MV-4-11 (cell line): ENCODE data around the gene SUCLG2.
"Not testable (repeated sequence)": the region's sequence is repeated elsewhere in the genome, so short reads cannot be mapped to it uniquely, and the experiment has no call there.

ENCODE experiments used
- DNase-seq: peaks from one replicate; lab custom pipeline; 2025; lab: John Stamatoyannopoulos, UW

SUCLG2 gene

GRCh38 chr3:67559029-67559605, 95.3 kb downstream of the SUCLG2 start:
- no peak for DNase-seq

GRCh38 chr3:67558426-67558825, 96.0 kb downstream of the SUCLG2 start:
- DNase-seq, result no peak

DNA sequence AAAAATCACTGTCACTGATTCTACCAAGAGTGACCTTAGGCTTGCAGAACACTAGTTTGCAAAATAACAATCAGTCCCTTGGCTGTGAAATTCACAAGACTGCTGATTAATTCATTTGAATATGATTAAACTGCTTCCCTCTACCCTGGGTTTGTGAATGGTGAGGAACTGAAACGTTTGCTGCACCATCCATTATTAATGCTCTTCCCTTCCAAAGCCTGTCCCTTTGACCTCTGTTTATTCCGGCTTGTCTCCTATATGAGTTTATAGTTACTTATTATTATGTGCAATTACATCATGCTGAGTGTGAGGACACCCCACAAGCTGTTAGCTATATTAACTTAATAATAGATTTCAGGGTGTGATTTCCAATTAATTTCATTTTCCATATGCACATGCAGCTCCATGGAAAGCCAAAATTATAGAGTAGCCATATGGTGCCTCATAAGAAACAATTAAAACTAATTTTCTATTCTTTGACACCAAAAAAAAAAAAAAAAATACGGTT, 96.5 kb downstream of the SUCLG2 start:
- DNase-seq, result no peak

GRCh38 chr3:67551361-67552016, 102.9 kb downstream of the SUCLG2 start:
- no peak for DNase-seq

- no peak for DNase-seq
Observed at GRCh38 chr3:67550541-67550940, 103.9 kb downstream of the SUCLG2 start.

DNA sequence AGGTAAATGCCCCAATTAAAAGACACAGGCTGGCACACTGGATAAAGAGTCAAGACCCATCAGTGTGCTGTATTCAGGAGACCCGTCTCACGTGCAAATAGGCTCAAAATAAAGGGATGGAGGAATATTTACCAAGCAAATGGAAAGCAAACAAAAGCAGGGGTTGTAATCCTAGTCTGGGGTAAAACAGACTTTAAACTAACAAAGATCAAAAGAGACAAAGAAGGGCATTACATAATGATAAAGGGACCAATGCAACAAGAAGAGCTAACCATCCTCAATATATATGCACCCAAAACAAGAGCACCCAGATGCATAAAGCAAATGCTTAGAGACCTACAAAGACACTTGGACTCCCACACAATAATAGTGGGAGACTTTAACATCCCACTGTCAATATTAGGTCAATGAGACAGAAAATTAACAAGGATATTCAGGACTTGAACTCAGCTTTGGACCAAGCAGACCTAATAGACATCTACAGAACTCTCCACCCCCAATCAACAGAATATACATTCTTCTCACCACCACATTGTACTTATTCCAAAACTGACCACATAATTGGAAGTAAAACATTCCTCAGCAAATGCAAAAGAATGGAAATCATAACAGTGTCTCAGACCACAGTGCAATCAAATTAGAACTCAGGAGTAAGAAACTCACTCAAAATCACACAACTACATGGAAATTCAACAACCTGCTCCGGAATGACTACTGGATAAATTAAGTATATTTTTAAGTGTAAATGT, 111.7 kb downstream of the SUCLG2 start:
- not testable (repeated sequence) for DNase-seq

GRCh38 chr3:67540198-67540894, 114.1 kb downstream of the SUCLG2 start:
- no peak for DNase-seq

DNA sequence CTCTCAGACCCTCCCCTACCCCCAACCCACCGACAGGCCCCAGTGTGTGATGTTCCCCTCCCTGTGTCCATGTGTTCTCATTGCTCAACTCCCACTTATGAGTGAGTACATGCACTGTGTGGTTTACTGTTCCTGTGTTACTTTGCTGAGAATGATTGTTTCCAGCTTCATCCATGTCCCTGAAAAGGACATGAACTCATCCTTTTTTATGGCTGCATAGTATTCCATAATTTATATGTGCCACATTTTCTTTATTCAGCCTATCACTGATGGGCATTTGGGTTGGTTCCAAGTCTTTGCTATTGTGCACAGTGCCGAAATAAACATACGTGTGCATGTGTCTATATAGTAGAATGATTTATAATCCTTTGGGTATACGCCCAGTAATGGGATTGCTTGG, 117.2 kb downstream of the SUCLG2 start:
- DNase-seq, result not testable (repeated sequence)

- no peak for DNase-seq
Observed at GRCh38 chr3:67535006-67535405, 119.4 kb downstream of the SUCLG2 start.

DNA sequence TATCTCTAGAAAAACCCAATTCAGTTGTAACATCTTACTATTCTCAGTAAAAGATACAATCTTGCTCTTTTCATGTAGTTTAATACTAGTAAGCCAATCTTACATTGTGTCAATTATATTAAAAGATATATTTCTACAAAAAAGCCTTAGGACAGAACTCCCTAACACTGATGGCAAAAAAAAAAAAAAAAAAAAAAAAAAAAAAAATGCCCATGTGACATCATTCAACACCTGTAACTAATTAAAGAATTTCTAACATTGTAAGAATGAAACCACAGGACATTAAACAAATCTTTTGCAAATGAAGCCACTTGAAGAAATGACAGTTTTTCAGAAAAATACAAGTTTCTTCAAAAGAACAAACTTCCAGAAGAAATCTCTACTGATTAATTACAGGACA, 119.8 kb downstream of the SUCLG2 start:
- no peak for DNase-seq

- no peak for DNase-seq
Observed at GRCh38 chr3:67531181-67532101, 123.0 kb downstream of the SUCLG2 start.

GRCh38 chr3:67529915-67530314, 124.5 kb downstream of the SUCLG2 start:
- no peak for DNase-seq

DNA sequence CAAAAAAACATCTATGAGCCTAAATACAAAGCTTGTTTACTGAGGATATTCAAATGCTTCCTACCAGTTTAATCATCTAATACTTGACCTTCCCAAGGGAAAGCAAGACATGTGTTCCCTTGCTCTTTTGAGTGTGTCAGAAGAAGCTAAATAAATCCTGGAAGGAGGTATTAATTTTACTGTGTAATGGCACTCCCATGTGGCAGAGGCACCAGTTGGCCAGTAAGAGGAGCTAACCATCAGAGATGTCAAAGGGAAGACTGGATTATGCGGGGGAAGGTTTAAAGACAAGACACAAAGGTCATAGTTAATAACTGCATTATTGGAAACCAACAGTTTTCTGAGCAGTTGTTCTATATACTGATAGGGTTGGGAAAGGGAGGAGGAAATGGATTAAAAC, 125.1 kb downstream of the SUCLG2 start:
- no peak for DNase-seq

GRCh38 chr3:67526246-67526645, 128.2 kb downstream of the SUCLG2 start:
- DNase-seq, result peak; percentile 94

GRCh38 chr3:67524046-67524445, 130.4 kb downstream of the SUCLG2 start:
- no peak for DNase-seq

- no peak for DNase-seq
Observed at GRCh38 chr3:67522081-67522480, 132.3 kb downstream of the SUCLG2 start.

DNA sequence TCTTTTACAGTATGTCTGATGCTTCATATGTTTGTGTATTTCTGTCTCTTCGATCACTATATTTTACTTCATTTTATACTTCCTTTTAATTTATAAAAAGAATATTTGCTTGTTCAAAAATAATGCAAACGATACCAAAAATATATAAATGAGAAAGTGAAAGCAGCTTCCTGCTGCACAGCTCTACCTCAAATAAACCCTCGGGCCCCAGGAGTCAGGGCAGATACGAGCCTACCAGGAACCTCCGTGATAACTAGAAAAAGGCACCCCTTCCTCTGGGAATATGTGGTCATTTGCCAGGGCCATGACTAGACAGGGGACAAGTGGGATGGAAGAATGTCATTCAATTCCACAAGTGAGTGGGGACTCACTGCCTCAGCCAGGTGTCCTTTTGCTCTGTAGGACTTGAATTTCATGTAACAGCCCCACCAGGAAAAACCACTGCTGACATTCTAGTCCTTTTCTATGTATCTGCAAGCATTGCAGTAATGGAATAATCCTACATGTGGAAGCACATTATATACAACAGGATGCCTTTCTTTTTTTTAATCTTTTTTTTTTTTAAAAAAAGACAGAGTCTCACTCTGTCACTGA, 133.3 kb downstream of the SUCLG2 start:
- DNase-seq, result no peak

DNA sequence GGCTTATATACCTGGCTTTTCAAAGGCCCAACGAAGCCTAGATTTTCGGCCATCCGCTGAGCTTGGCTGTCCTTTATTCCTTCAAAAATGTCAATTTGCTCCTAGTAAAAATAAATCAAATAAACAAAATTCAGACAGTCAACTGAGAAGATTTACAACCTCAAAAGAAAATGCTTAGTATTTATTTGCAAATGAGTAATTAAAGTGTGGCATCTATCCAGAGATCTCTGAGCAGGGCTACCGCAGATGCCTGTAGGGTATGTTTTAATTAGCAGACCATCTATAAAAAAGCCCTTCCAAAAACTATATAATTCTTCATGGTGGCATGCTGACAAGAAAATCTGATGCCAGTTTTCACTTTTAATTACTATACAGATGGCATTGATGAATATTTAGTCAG, 136.2 kb downstream of the SUCLG2 start:
- no peak for DNase-seq

GRCh38 chr3:67517781-67518180, 136.6 kb downstream of the SUCLG2 start:
- DNase-seq, result no peak

DNA sequence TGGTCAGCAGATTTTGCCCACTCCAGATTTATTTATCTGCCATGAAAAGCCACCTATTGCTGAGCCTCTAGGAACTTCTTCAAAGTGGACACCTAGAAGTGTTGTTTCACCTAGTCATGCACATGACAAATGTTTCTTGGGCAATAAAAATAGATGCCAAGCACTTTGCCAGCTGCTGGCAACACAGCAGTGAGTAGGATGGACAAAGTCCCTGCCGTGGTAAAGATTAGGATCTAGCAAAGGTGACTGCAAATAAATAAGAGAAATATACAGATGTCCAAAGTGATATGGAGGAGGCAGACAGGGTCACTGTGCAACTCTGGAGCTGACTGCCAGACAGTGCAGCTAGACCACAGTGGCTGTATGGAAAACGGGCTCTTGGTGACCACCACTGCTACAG, 137.9 kb downstream of the SUCLG2 start:
- DNase-seq, result no peak

DNA sequence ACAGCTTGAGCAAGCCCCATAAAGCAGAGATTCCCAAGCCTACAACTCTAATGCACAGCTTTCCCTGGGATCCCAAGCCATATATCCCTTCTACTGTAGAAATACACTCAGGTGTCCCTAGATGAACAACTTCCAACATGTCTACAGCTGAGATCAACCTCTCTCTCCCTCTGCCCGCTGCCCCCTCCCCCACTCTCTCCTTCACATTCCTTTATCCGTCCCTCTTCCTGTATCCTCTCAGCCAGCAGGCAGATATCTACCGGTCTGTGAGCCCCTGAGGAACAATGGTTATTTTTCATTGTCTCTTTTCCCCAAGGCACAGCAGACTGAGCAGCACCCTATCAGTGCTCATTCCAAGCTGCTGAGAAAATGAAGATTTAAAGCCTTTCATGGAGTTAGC, 138.6 kb downstream of the SUCLG2 start:
- DNase-seq, result no peak
